ENCODE data around the gene FAM240B. TPM values are rescaled to one million over a fixed set of nuclear protein-coding genes. Genes with fewer than 3 reads are reported as not detected.

FAM240B gene
- total and polyA plus RNA-seq, 2 of the 4 experiments (the other 2 are of a cell fraction) = not detected

DNA sequence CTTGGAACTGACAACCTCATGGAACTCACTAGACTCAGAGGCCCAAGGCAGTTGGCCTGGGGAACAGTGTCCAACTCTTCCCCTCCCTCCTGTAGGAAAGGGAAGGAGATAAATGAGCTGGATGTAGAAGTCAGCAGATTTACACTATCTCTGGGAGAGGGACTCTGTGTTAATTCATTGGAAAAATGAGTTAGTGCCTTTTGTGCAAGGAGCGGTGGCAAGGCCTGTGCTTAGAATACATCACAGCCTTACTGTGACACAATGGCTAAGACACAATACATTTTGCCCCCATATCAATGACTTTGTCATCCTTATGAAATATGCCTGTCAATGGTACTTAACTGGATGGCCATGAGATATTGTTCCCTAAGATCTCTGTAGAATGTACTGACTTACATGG is 28.0 kb upstream of the FAM240B start:
- Histone ChIP-seq H3K9ac (ENCODE audit: low read depth, low read length) (no peak overlapping the region), H2AFZ (replicated peaks; ENCODE audit: low read length, poor library complexity) (no peak overlapping the region), H3K4ac (ENCODE audit: low read depth, low read length) (no peak overlapping the region), H2AK9ac (replicated peaks; ENCODE audit: low read depth, low read length, poor library complexity) (no peak overlapping the region), H4K8ac (ENCODE audit: low read depth in 2 of 2, low read length in 2 of 2) (no peak overlapping the region), H3K79me1 (ENCODE audit: low read depth in 1 of 2, low read length in 2 of 2) (no peaks in the 10 kb centered on the region), H3K9me1 (ENCODE audit: insufficient read depth, low read length) (no peaks in the 10 kb centered on the region), H4K5ac (ENCODE audit: low read depth, low read length) (no peak overlapping the region), H3K36me3 (ENCODE audit: control insufficient read depth, insufficient read depth, low read length) (no peaks in the 10 kb centered on the region), H4K20me1 (ENCODE audit: insufficient read depth, low read length) (no peaks in the 10 kb centered on the region), H3K27me3 (ENCODE audit: control insufficient read depth, insufficient read depth, low read length) (no peaks in the 10 kb centered on the region), H3K18ac (ENCODE audit: low read depth, low read length) (no peak overlapping the region), H3K4me1 (ENCODE audit: control insufficient read depth, insufficient read depth, low read length) (no peaks in the 10 kb centered on the region), H3K4me3 (ENCODE audit: insufficient read depth, low read depth, low read length) (no peak overlapping the region), H2BK5ac (ENCODE audit: low read depth, low read length, poor library complexity, severe bottlenecking) (no peak overlapping the region), H3K9me3 (ENCODE audit: control insufficient read depth, insufficient read depth, low read length) (peaks cover 4% of the 10 kb centered on the region), H3K4me2 (ENCODE audit: low read depth, low read length) (no peak overlapping the region), H3K14ac (replicated peaks; ENCODE audit: low read depth, low read length) (no peak overlapping the region), H2BK20ac (ENCODE audit: low read depth, low read length) (no peak overlapping the region), H3K56ac (ENCODE audit: extremely low read depth, insufficient read depth, low read length) (no peak overlapping the region), H2BK120ac (ENCODE audit: low read depth, low read length) (no peak overlapping the region), H3K27ac (ENCODE audit: insufficient read depth, low read length) (no peak overlapping the region), H2AK5ac (ENCODE audit: low read depth, low read length) (no peak overlapping the region), H2BK15ac (ENCODE audit: low read depth, low read length) (no peak overlapping the region), H4K91ac (ENCODE audit: insufficient read depth, low read depth, low read length) (no peak overlapping the region), H3K23ac (ENCODE audit: low read depth, low read length) (no peak overlapping the region)
- intact Hi-C loops (cut with micrococcal nuclease) = no loop called here
- in situ Hi-C loops (cut with MboI; ENCODE audit: low sequenced_read_pairs) = no loop called here
- no peak for ATAC-seq (ENCODE audit: low read depth)
- dilution Hi-C loops (cut with HindIII; ENCODE audit: low sequenced_read_pairs, unreplicated experiment) = no loop called here
- TF ChIP-seq RFX5 (IDR thresholded peaks at IDR 0.05; ENCODE audit: low read depth, low read length) = no peak
- TF ChIP-seq MAFK (IDR thresholded peaks at IDR 0.05; ENCODE audit: low read depth, low read length) = no peak
- no peak for TF ChIP-seq POLR2A (IDR thresholded peaks at IDR 0.05; ENCODE audit: low read depth, low read length)
- TF ChIP-seq, protein P1, sequence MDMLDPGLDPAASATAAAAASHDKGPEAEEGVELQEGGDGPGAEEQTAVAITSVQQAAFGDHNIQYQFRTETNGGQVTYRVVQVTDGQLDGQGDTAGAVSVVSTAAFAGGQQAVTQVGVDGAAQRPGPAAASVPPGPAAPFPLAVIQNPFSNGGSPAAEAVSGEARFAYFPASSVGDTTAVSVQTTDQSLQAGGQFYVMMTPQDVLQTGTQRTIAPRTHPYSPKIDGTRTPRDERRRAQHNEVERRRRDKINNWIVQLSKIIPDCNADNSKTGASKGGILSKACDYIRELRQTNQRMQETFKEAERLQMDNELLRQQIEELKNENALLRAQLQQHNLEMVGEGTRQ (IDR thresholded peaks at IDR 0.05; ENCODE audit: low read depth, low read length) = no peak
- no peak for TF ChIP-seq RAD21 (IDR thresholded peaks at IDR 0.05; ENCODE audit: low read length)
- TF ChIP-seq, protein P2, sequence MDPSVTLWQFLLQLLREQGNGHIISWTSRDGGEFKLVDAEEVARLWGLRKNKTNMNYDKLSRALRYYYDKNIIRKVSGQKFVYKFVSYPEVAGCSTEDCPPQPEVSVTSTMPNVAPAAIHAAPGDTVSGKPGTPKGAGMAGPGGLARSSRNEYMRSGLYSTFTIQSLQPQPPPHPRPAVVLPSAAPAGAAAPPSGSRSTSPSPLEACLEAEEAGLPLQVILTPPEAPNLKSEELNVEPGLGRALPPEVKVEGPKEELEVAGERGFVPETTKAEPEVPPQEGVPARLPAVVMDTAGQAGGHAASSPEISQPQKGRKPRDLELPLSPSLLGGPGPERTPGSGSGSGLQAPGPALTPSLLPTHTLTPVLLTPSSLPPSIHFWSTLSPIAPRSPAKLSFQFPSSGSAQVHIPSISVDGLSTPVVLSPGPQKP (IDR thresholded peaks at IDR 0.05; ENCODE audit: borderline replicate concordance, low read depth, low read length) = no peak
- no peak for TF ChIP-seq CHD1 (IDR thresholded peaks at IDR 0.05; ENCODE audit: low read depth, low read length)
- no peak for TF ChIP-seq NFE2L2 (IDR thresholded peaks at IDR 0.05; ENCODE audit: low read depth, low read length)
- TF ChIP-seq BHLHE40 (IDR thresholded peaks at IDR 0.05; ENCODE audit: low read depth, low read length) = no peak
- no peak for TF ChIP-seq MAZ (IDR thresholded peaks at IDR 0.05; ENCODE audit: borderline replicate concordance, low read depth, low read length)
- no peak for TF ChIP-seq SMC3 (IDR thresholded peaks at IDR 0.05; ENCODE audit: low read depth, low read length)
- no peak for TF ChIP-seq RCOR1 (IDR thresholded peaks at IDR 0.05; ENCODE audit: insufficient replicate concordance, low read length)
- WGBS, 2 experiments (ENCODE audit: extremely low coverage in 2 of 2, insufficient read length in 1 of 2) = no CpG with 5 or more reads among the region's 1 CpG
- POLR2A ChIA-PET (ENCODE audit: unreplicated experiment) = no interaction called here
- no TSS peak for BruUV-seq (replicated peaks)
- no peak for DNase-seq
- CTCF ChIA-PET = no interaction called here
